Measurements from ENCODE around the gene RNF20. TPM values are rescaled to one million over a fixed set of nuclear protein-coding genes. Genes with fewer than 3 reads are reported as not detected.

Gene RNF20
- total and polyA plus RNA-seq, 10 donors, result 8.3 to 46.1 (median 23.3) TPM

- no peak for TF ChIP-seq POLR2AphosphoS5 (IDR thresholded peaks at IDR 0.05)
- TF ChIP-seq POLR2A (IDR thresholded peaks at IDR 0.05), result no peak
- no peak for TF ChIP-seq CTCF (IDR thresholded peaks at IDR 0.05 in 8 of 11, conservative IDR thresholded peaks at IDR 0.05 in 3 of 11)
Observed at GRCh38 chr9:101569741-101570501, 36.3 kb downstream of the RNF20 start.

GRCh38 chr9:101571114-101571513 is 37.5 kb downstream of the RNF20 start:
- Histone ChIP-seq H3K4me1 (peaks cover 0 to 5% (median 0%) of the 10 kb centered on the region in 6 donors), H3K9me3 (no peaks in the 10 kb centered on the region), H3K27me3 (replicated peaks in 1 of 7) (no peaks in the 10 kb centered on the region), H3K4me3 (no peak overlapping the region), H3K27ac (peak overlapping the region in 2 of 8 donors; percentile 1 to 41), H3K36me3 (peaks cover 0 to 59% (median 23%) of the 10 kb centered on the region in 6 donors)
- 42 to 76% (median 61%) methylated on average over 1 of the region's 1 CpG for WGBS, 5 donors
- TF ChIP-seq POLR2AphosphoS5 (IDR thresholded peaks at IDR 0.05) (no peak), POLR2A (IDR thresholded peaks at IDR 0.05) (no peak), CTCF (IDR thresholded peaks at IDR 0.05 in 8 of 11, conservative IDR thresholded peaks at IDR 0.05 in 3 of 11) (no peak)
- no peak for DNase-seq
- intact Hi-C loops (cut with DNase I; ENCODE audit: low total_unique reads), result no loop called here

More at GRCh38 chr9:101569741-101570501, 36.3 kb downstream of the RNF20 start:
- Histone ChIP-seq H3K4me3 (no peak overlapping the region), H3K4me1 (peaks cover 0 to 5% (median 0%) of the 10 kb centered on the region in 6 donors), H3K9me3 (no peaks in the 10 kb centered on the region), H3K27me3 (replicated peaks in 1 of 7) (no peaks in the 10 kb centered on the region), H3K27ac (peak overlapping the region in 2 of 8 donors; percentile 45 to 49), H3K36me3 (peaks cover 0 to 71% (median 31%) of the 10 kb centered on the region in 6 donors)
- WGBS, 5 donors, result 76 to 85% (median 78%) methylated on average over 5 of the region's 5 CpGs
- DNase-seq, result no peak
- intact Hi-C loops (cut with DNase I; ENCODE audit: low total_unique reads), result no loop called here

- H3K27ac ChIP-seq, result no peak overlapping the region
- no peak for DNase-seq
- no peaks in the 10 kb centered on the region for H3K9me3 ChIP-seq
- no peak overlapping the region for H3K4me3 ChIP-seq
- intact Hi-C loops (cut with DNase I; ENCODE audit: low total_unique reads), result no loop called here
- H3K4me1 ChIP-seq, result peaks cover 0 to 5% (median 0%) of the 10 kb centered on the region in 6 donors
- H3K27me3 ChIP-seq (replicated peaks in 1 of 7), result no peaks in the 10 kb centered on the region
- 68 to 86% (median 72%) methylated on average over 2 of the region's 2 CpGs for WGBS, 5 donors
- TF ChIP-seq POLR2A (IDR thresholded peaks at IDR 0.05), result no peak
- TF ChIP-seq CTCF (IDR thresholded peaks at IDR 0.05 in 8 of 11, conservative IDR thresholded peaks at IDR 0.05 in 3 of 11), result no peak
- TF ChIP-seq POLR2AphosphoS5 (IDR thresholded peaks at IDR 0.05), result no peak
- H3K36me3 ChIP-seq, result peaks cover 0 to 47% (median 13%) of the 10 kb centered on the region in 6 donors
Observed at GRCh38 chr9:101572316-101572715, 38.7 kb downstream of the RNF20 start.

GRCh38 chr9:101574731-101575333 is 41.2 kb downstream of the RNF20 start:
- Histone ChIP-seq H3K4me3 (no peak overlapping the region), H3K27me3 (replicated peaks in 1 of 7) (no peaks in the 10 kb centered on the region), H3K27ac (no peak overlapping the region), H3K36me3 (peaks cover 0 to 21% (median 4%) of the 10 kb centered on the region in 6 donors), H3K9me3 (no peaks in the 10 kb centered on the region), H3K4me1 (peaks cover 0 to 15% (median 0%) of the 10 kb centered on the region in 6 donors)
- intact Hi-C loops (cut with DNase I; ENCODE audit: low total_unique reads), result no loop called here
- no peak for DNase-seq
- TF ChIP-seq POLR2A (IDR thresholded peaks at IDR 0.05) (no peak), CTCF (IDR thresholded peaks at IDR 0.05 in 8 of 11, conservative IDR thresholded peaks at IDR 0.05 in 3 of 11) (no peak), POLR2AphosphoS5 (IDR thresholded peaks at IDR 0.05) (no peak)
